Fibroblast of lung (primary cell): Measurements from ENCODE around the gene TMCC1. TPM values are rescaled to one million over a fixed set of nuclear protein-coding genes. Genes with fewer than 3 reads are reported as not detected.

ENCODE experiments used
- DNase-seq, 2 donors: peaks; one replicate each; pipeline versions ENCODE4 v3.0.0 to v3.0.0-alpha.2; 2010; ENCODE audit warnings: low read depth in 2 of 2
- H2AFZ ChIP-seq: 2 replicates; pipeline ENCODE4 v1.5.1; 2012; ENCODE audit warnings: low read length, control low read depth, inconsistent platforms
- H3K27ac ChIP-seq: 2 replicates; pipeline ENCODE4 v1.5.1; 2011; ENCODE audit warnings: low read length, control low read depth; ENCODE audit not compliant: insufficient read depth
- H3K27me3 ChIP-seq: 2 replicates; pipeline ENCODE4 v1.5.1; 2011; ENCODE audit warnings: mild to moderate bottlenecking, low read length; ENCODE audit not compliant: control insufficient read depth, insufficient read depth
- H3K36me3 ChIP-seq: 2 replicates; pipeline ENCODE4 v1.5.1; 2011; ENCODE audit warnings: low read length; ENCODE audit not compliant: control insufficient read depth, insufficient read depth
- H3K4me1 ChIP-seq: 2 replicates; pipeline ENCODE4 v1.5.1; 2011; ENCODE audit warnings: low read length; ENCODE audit not compliant: control insufficient read depth, insufficient read depth; ENCODE audit errors: extremely low read depth
- H3K4me2 ChIP-seq: 2 replicates; pipeline ENCODE4 v1.5.1; 2011; ENCODE audit warnings: low read length, control low read depth; ENCODE audit not compliant: insufficient read depth; ENCODE audit errors: extremely low read depth
- H3K4me3 ChIP-seq, 4 experiments: fragments of 200-600 bp in 1 of 4; sonication (generic) in 1 of 4; replicated peaks in 1 of 4; 2 replicates each; pipeline ENCODE4 v1.5.1; 2011 to 2016; ENCODE audit warnings: low read length in 4 of 4, low read depth in 3 of 4, mild to moderate bottlenecking in 3 of 4, control low read depth in 2 of 4, inconsistent platforms in 1 of 4, mixed read lengths in 1 of 4; ENCODE audit not compliant: insufficient read depth in 1 of 4; ENCODE audit errors: control extremely low read depth in 1 of 4
- H3K79me2 ChIP-seq: 2 replicates; pipeline ENCODE4 v1.5.1; 2012; ENCODE audit warnings: mild to moderate bottlenecking, low read length, inconsistent platforms; ENCODE audit not compliant: control insufficient read depth, insufficient read depth
- H3K9ac ChIP-seq: 2 replicates; pipeline ENCODE4 v1.5.1; 2011; ENCODE audit warnings: mild to moderate bottlenecking, low read length, control low read depth; ENCODE audit not compliant: insufficient read depth
- H3K9me3 ChIP-seq: 2 replicates; pipeline ENCODE4 v1.5.1; 2012; ENCODE audit warnings: low read depth, low read length; ENCODE audit not compliant: control insufficient read depth, insufficient read depth
- H4K20me1 ChIP-seq: 2 replicates; pipeline ENCODE4 v1.5.1; 2011; ENCODE audit warnings: low read length; ENCODE audit not compliant: control insufficient read depth, insufficient read depth; ENCODE audit errors: extremely low read depth
- EZH2 ChIP-seq: IDR thresholded peaks from 2 replicates; pipeline ENCODE4 v1.5.1; 2012; ENCODE audit warnings: low read length, control low read depth, mild to moderate bottlenecking; ENCODE audit errors: missing control alignments
- polyA plus RNA-seq, 2 donors: library from polyadenylated mRNA; depleted of rRNA in 1 of 2; stranded (reverse) in 1 of 2; unstranded in 1 of 2; fragments of >200 nt; gene quantifications; 2 replicates each; pipeline ENCODE4 v1.2.1, GENCODE V29; 2011 to 2012; ENCODE audit warnings: missing spikeins in 1 of 2
- total RNA-seq: library from RNA; depleted of rRNA; stranded (reverse); fragments of >200 nt; gene quantifications from 2 replicates; pipeline ENCODE4 v1.2.1, GENCODE V29; 2014
- TF ChIP-seq, protein P1 (sequence below), 2 donors: IDR thresholded peaks in 1 of 2; conservative IDR thresholded peaks in 1 of 2; 1 replicate in 1 of 2; 2 replicates in 1 of 2; pipeline ENCODE4 v1.5.1; 2011 to 2012; ENCODE audit warnings: low read length in 2 of 2, control low read depth in 1 of 2, inconsistent platforms in 1 of 2, low read depth in 1 of 2, mild to moderate bottlenecking in 1 of 2

Gene TMCC1
- total and polyA plus RNA-seq, 2 donors (not counting 1 experiment from before 2014, with no cell fraction given), result 16.2 to 16.8 TPM

DNA sequence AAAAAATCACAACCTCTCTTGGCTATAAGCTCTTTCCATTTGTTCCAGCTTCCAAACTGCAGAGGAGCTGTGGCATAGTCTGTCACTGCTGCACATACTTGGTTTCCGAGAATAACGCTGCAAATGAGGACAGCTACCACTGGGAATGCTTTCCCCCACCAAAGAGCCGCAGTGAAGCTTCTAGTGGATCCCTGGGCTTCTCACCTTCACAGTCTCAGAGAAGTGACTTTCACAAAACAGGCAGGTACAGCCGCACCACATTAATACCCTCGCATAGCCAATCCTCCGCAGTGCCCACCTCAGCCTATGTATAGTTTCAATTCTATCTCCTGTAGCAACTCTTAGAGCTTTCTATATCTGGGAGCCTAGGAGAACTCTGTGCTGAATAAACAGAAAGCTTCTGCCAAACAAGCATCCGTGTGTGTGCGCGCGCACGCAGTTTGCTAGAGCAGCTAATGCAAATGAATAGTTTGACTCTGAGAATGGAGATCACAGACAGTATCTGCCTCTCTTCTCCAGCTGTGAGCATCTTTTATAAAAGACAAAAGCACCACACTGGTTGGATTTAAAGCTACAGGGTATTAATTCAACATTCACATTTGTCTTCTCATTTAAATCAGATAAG, 205.1 kb downstream of the TMCC1 start:
- no peak for TF ChIP-seq EZH2
- TF ChIP-seq, protein P1, sequence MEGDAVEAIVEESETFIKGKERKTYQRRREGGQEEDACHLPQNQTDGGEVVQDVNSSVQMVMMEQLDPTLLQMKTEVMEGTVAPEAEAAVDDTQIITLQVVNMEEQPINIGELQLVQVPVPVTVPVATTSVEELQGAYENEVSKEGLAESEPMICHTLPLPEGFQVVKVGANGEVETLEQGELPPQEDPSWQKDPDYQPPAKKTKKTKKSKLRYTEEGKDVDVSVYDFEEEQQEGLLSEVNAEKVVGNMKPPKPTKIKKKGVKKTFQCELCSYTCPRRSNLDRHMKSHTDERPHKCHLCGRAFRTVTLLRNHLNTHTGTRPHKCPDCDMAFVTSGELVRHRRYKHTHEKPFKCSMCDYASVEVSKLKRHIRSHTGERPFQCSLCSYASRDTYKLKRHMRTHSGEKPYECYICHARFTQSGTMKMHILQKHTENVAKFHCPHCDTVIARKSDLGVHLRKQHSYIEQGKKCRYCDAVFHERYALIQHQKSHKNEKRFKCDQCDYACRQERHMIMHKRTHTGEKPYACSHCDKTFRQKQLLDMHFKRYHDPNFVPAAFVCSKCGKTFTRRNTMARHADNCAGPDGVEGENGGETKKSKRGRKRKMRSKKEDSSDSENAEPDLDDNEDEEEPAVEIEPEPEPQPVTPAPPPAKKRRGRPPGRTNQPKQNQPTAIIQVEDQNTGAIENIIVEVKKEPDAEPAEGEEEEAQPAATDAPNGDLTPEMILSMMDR (conservative IDR thresholded peaks at IDR 0.05 in 1 of 2, IDR thresholded peaks at IDR 0.05 in 1 of 2; ENCODE audit: low read depth in 1 of 2, low read length in 2 of 2), result peak in 1 of 2 donors; percentile 2
- no peak overlapping the region for H3K9ac ChIP-seq
- H3K36me3 ChIP-seq, result no peaks in the 10 kb centered on the region
- H3K9me3 ChIP-seq, result no peaks in the 10 kb centered on the region
- H3K79me2 ChIP-seq, result no peaks in the 10 kb centered on the region
- H3K27ac ChIP-seq, result peak overlapping the region; percentile 4
- peak overlapping the region; percentile 92 for H3K4me2 ChIP-seq
- H3K4me1 ChIP-seq, result no peaks in the 10 kb centered on the region
- H3K4me3 ChIP-seq, result peak overlapping the region; percentile 45 to 52 (median 49)
- no peaks in the 10 kb centered on the region for H4K20me1 ChIP-seq
- H3K27me3 ChIP-seq, result no peaks in the 10 kb centered on the region
- H2AFZ ChIP-seq, result peak overlapping the region; percentile 76
- peak; percentile 68 to 76 for DNase-seq

DNA sequence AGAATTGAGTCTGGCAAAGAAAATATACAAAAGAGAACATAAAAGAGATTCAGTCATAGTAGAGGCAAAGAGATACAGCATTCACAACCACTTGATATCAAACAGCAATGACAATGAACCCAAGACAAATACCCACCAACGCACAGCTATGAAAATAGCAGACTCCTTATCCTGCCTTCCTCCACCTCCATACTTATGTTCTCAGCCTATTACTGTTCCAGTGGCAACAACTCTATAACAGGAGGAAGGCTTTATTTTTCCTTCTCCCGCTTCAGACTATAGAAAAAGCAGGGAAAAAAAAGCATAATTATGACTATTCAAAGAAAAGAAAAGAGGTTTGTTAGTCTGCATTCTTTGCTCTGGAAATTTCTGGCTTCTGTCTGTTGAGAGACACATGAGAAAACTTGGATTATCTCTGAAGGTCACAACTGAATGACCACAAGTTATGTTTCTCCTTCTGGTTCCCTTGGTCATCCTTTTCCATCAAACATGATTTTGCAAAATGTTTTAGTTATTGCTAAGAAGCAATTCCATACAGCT, 205.9 kb downstream of the TMCC1 start:
- TF ChIP-seq, protein P1 (conservative IDR thresholded peaks at IDR 0.05 in 1 of 2, IDR thresholded peaks at IDR 0.05 in 1 of 2; ENCODE audit: low read depth in 1 of 2, low read length in 2 of 2), result no peak
- no peak for TF ChIP-seq EZH2
- no peaks in the 10 kb centered on the region for H3K27me3 ChIP-seq
- no peak overlapping the region for H3K27ac ChIP-seq
- H2AFZ ChIP-seq, result no peak overlapping the region
- H4K20me1 ChIP-seq, result no peaks in the 10 kb centered on the region
- H3K9me3 ChIP-seq, result no peaks in the 10 kb centered on the region
- H3K9ac ChIP-seq, result no peak overlapping the region
- no peaks in the 10 kb centered on the region for H3K4me1 ChIP-seq
- no peak overlapping the region for H3K4me2 ChIP-seq
- no peak overlapping the region for H3K4me3 ChIP-seq
- H3K36me3 ChIP-seq, result no peaks in the 10 kb centered on the region
- no peaks in the 10 kb centered on the region for H3K79me2 ChIP-seq
- peak in 1 of 2 donors; percentile 29 for DNase-seq

DNA sequence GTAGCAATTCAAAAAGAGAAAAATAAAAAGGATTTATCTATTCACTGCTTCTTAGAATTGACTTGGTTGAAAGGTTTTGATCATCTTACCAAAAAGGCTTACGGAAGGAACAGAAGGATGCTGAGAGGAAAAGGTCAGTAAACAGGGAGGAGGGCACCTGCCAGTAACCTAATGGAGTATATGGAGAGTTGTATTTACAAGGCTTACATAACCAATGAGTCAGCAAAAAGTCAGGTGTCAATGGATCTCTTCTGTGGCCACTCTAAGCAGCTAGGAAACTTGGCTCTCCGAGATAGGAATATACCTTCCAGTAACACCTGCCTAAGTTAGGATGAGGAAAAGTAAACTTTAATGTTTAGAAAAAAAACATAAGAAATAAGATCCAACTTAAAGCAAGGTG, 206.6 kb downstream of the TMCC1 start:
- no peaks in the 10 kb centered on the region for H3K9me3 ChIP-seq
- H3K9ac ChIP-seq, result no peak overlapping the region
- TF ChIP-seq EZH2, result no peak
- TF ChIP-seq, protein P1 (conservative IDR thresholded peaks at IDR 0.05 in 1 of 2, IDR thresholded peaks at IDR 0.05 in 1 of 2; ENCODE audit: low read depth in 1 of 2, low read length in 2 of 2), result no peak
- DNase-seq, result peak in 1 of 2 donors; percentile 19
- H2AFZ ChIP-seq, result no peak overlapping the region
- no peaks in the 10 kb centered on the region for H4K20me1 ChIP-seq
- no peak overlapping the region for H3K27ac ChIP-seq
- H3K36me3 ChIP-seq, result no peaks in the 10 kb centered on the region
- no peaks in the 10 kb centered on the region for H3K27me3 ChIP-seq
- H3K4me2 ChIP-seq, result no peak overlapping the region
- H3K4me1 ChIP-seq, result no peaks in the 10 kb centered on the region
- H3K4me3 ChIP-seq, result no peak overlapping the region
- H3K79me2 ChIP-seq, result no peaks in the 10 kb centered on the region
